ENCODE data around the gene PNKP. TPM values are rescaled to one million over a fixed set of nuclear protein-coding genes. Genes with fewer than 3 reads are reported as not detected.

Gene PNKP
- total RNA-seq, 4 donors from 2014 or later = 47.7 to 104 (median 77.7) TPM

DNA sequence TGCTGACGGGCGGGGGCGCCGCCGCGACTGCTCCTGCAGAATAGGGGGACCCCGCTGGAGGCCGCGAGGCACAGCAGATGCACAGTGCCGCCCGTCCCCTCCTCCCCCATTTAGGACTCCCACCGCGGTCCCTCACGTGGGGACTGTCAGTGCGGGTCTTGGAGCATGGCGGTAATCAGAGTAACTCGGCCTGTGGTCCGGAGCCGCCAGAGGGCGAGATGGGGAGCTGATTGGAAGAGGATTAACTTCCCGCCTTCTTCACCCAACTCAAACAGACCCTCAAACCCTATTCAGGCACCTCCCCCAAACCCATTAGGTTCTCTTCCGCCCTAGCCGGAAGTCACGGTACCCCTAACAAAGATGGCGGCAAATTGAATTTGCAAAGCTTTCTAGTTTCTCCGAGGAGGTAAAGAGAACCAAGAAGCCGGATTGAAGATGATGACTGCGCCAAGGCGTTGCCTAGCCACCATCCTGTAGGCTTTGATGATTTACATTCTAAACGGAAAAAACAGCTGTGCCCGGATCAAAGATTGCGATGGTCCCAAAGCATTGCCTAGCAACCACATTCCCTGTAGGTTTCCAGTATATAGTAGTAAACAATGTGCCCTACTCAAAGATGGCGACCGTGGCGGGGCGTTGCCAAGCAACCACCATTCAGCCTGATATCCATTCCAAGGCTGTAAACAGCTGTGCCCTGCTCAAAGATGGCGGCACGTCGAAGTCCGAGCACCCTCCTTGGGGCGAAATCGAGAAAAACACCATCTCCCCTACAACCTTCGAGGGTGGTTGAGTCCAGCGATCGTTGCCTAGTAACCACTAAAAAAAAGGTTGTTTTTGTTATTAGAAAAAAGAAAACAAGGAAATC, 54.1 kb downstream of the PNKP start, which contains the start of gene FUZ:
Gene FUZ (minus strand): TSS at position 296 of the 865 bp plus-strand sequence. CDS start 186 bp downstream, at position 110.
- peak; percentile 6 to 37 for TF ChIP-seq POLR2A (IDR thresholded peaks at IDR 0.05)
- TF ChIP-seq, protein P1, sequence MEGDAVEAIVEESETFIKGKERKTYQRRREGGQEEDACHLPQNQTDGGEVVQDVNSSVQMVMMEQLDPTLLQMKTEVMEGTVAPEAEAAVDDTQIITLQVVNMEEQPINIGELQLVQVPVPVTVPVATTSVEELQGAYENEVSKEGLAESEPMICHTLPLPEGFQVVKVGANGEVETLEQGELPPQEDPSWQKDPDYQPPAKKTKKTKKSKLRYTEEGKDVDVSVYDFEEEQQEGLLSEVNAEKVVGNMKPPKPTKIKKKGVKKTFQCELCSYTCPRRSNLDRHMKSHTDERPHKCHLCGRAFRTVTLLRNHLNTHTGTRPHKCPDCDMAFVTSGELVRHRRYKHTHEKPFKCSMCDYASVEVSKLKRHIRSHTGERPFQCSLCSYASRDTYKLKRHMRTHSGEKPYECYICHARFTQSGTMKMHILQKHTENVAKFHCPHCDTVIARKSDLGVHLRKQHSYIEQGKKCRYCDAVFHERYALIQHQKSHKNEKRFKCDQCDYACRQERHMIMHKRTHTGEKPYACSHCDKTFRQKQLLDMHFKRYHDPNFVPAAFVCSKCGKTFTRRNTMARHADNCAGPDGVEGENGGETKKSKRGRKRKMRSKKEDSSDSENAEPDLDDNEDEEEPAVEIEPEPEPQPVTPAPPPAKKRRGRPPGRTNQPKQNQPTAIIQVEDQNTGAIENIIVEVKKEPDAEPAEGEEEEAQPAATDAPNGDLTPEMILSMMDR (IDR thresholded peaks at IDR 0.05) = peak; percentile 38 to 65 (median 54)
- DNase-seq = peak; percentile 93 to 98
- H3K4me3 ChIP-seq = peak within 1 kb of the TSS; percentile 65 to 70
- no peaks in the 10 kb centered on the region for H3K36me3 ChIP-seq
- peak within 1 kb of the TSS; percentile 92 to 97 for H3K27ac ChIP-seq
- H3K9me3 ChIP-seq = no peaks in the 10 kb centered on the region
- no peaks in the 10 kb centered on the region for H3K27me3 ChIP-seq
- H3K4me1 ChIP-seq = peaks cover 0 to 4% of the 10 kb centered on the region in 2 donors
- intact Hi-C loops (cut with DNase I; ENCODE audit: low total_unique reads) = no loop called here

DNA sequence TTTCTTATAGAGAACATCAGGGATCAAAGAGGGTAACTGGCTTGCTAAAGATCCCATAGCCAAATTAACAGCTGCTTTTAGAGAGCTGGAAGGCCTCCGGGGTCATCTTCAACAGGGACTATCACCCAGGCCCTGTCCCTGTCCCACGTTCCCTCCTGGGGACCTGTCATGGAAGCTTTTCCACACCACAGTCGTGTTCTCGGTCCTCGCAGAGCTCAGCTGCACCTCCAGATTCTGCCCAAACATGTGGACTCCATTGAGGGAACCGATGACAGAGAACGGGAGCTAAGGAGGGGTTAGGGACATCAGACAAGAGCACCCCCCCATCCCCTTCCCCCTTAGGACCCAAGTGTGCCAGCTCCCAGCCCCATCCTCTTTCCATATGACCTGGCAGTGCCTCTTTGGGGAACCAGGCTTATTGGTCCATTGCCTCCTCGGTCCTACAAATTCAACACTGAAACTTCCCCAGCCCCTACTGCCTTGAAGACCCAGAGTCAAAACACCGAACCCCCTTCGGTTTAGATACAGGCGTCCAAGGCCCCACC, 54.9 kb downstream of the PNKP start:
- Histone ChIP-seq H3K4me1 (peaks cover 0 to 4% of the 10 kb centered on the region in 2 donors), H3K27ac (peak overlapping the region; percentile 92 to 97), H3K4me3 (peak overlapping the region; percentile 65 to 70), H3K36me3 (no peaks in the 10 kb centered on the region), H3K9me3 (no peaks in the 10 kb centered on the region), H3K27me3 (no peaks in the 10 kb centered on the region)
- no peak for TF ChIP-seq POLR2A (IDR thresholded peaks at IDR 0.05)
- TF ChIP-seq, protein P1 (IDR thresholded peaks at IDR 0.05) = no peak
- intact Hi-C loops (cut with DNase I; ENCODE audit: low total_unique reads) = no loop called here
- DNase-seq = no peak

DNA sequence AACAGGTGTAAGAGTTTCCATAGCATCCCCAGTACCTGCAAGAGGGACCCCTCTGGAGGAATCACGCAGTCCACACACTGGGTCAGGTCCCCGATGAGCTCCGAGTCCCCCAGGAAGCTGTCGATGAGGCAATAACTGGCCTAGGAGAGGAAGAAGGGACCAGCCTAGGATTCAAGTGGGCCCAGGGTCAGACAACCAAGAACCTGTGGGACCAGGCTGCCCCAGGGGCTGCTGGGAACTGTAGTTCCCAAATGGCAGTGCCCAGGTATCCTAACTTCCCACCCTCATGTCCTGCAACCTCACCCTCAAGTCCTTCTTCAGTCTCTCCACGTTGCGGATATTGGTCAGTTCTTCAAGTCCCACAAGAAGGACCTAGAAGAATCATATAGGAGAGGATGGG, 56.0 kb downstream of the PNKP start:
- H3K27me3 ChIP-seq = no peaks in the 10 kb centered on the region
- intact Hi-C loops (cut with DNase I; ENCODE audit: low total_unique reads) = no loop called here
- no peaks in the 10 kb centered on the region for H3K9me3 ChIP-seq
- H3K36me3 ChIP-seq = no peaks in the 10 kb centered on the region
- no peak for TF ChIP-seq POLR2A (IDR thresholded peaks at IDR 0.05)
- TF ChIP-seq, protein P1 (IDR thresholded peaks at IDR 0.05) = no peak
- H3K27ac ChIP-seq = no peak overlapping the region
- H3K4me1 ChIP-seq = peaks cover 0 to 4% of the 10 kb centered on the region in 2 donors
- DNase-seq = no peak
- no peak overlapping the region for H3K4me3 ChIP-seq

Small RNA genes within 50 kb of the gene (microRNA-seq; reads per million reads assigned to microRNA genes)
- gene MIR4749 (ENCODE audit: borderline microRNAs expressed, borderline replicate concordance) (2.0 reads per million), gene MIR4750 (ENCODE audit: borderline microRNAs expressed, borderline replicate concordance) (not detected), gene MIR6800 (ENCODE audit: borderline microRNAs expressed, borderline replicate concordance) (not detected)

Small RNA genes within 50 kb of the gene (small RNA-seq; reads per million reads assigned to genes)
- gene MIR4749 = not detected

Other genes starting within 250 kb of the PNKP start
- gene RRAS, start 227.4 kb downstream of the PNKP start, total RNA-seq = 100 to 1,000 TPM in 1 of 4 donors, 10 to 100 TPM in 3; 17.1 to 106 (median 47.7) TPM
- 10 to 100 TPM in 3 of 4 donors, 1 to 10 TPM in 1; 8.8 to 76.9 (median 11.4) TPM for gene SCAF1, start 225.4 kb downstream of the PNKP start, total RNA-seq
- gene IRF3, start 201.7 kb downstream of the PNKP start, total RNA-seq = 100 to 1,000 TPM in 1 of 4 donors, 10 to 100 TPM in 2, 1 to 10 TPM in 1; 8.2 to 106 (median 63.9) TPM
- 10 to 100 TPM in 1 of 4 donors, 1 to 10 TPM in 3; 3.1 to 23.8 (median 3.5) TPM for gene BCL2L12, start 201.6 kb downstream of the PNKP start, total RNA-seq
- 100 to 1,000 TPM in 3 of 4 donors, 10 to 100 TPM in 1; 78.5 to 274 (median 217) TPM for gene PRMT1, start 190.3 kb downstream of the PNKP start, total RNA-seq
- gene ADM5, start 178.0 kb downstream of the PNKP start, total RNA-seq = 1 to 10 TPM in 3 of 4 donors, not detected in 1; 1.3 to 6.0 (median 1.5) TPM
- gene CPT1C, start 176.5 kb downstream of the PNKP start, total RNA-seq = 10 to 100 TPM in 2 of 4 donors, 1 to 10 TPM in 2; 1.5 to 26.6 (median 12.2) TPM
- 1 to 10 TPM in 1 of 4 donors, under 1 TPM in 1, not detected in 2; 0.28 to 1.9 TPM for gene TSKS, start 104.3 kb downstream of the PNKP start, total RNA-seq
- gene AP2A1, start 100.6 kb downstream of the PNKP start, total RNA-seq = 100 to 1,000 TPM in 1 of 4 donors, 10 to 100 TPM in 3; 47.1 to 114 (median 54.7) TPM
- gene FUZ, start 54.3 kb downstream of the PNKP start, total RNA-seq = 10 to 100 TPM; 10.5 to 28.8 (median 23.3) TPM
- gene MED25, start 49.3 kb downstream of the PNKP start, total RNA-seq = 10 to 100 TPM; 21.1 to 48.1 (median 26.8) TPM
- 100 to 1,000 TPM in 1 of 4 donors, 10 to 100 TPM in 3; 46.2 to 156 (median 82.0) TPM for gene PTOV1, start 16.4 kb downstream of the PNKP start, total RNA-seq
- 10 to 100 TPM in 1 of 4 donors, 1 to 10 TPM in 3; 2.6 to 26.7 (median 5.9) TPM for gene AKT1S1, start 9.8 kb upstream of the PNKP start, total RNA-seq
- 10 to 100 TPM in 3 of 4 donors, 1 to 10 TPM in 1; 9.1 to 44.1 (median 12.5) TPM for gene TBC1D17, start 10.1 kb upstream of the PNKP start, total RNA-seq
- 1 to 10 TPM in 1 of 4 donors, under 1 TPM in 1, not detected in 2; 0.82 to 1.2 TPM for gene IL4I1, start 29.3 kb upstream of the PNKP start, total RNA-seq
- gene ATF5, start 61.6 kb upstream of the PNKP start, total RNA-seq = 10 to 100 TPM in 1 of 4 donors, 1 to 10 TPM in 2, not detected in 1; 2.1 to 10.0 (median 3.6) TPM
- 10 to 100 TPM; 12.1 to 40.4 (median 24.6) TPM for gene NUP62, start 61.9 kb upstream of the PNKP start, total RNA-seq
- 1 to 10 TPM in 2 of 4 donors, not detected in 2; 1.2 to 3.9 TPM for gene SIGLEC11, start 93.6 kb upstream of the PNKP start, total RNA-seq
- gene VRK3, start 157.8 kb upstream of the PNKP start, total RNA-seq = 10 to 100 TPM in 3 of 4 donors, 1 to 10 TPM in 1; 1.5 to 68.8 (median 37.1) TPM
- 10 to 100 TPM in 3 of 4 donors, 1 to 10 TPM in 1; 7.1 to 28.9 (median 16.8) TPM for gene ZNF473, start 158.4 kb upstream of the PNKP start, total RNA-seq